ENCODE data around the gene FCER1A. TPM values are rescaled to one million over a fixed set of nuclear protein-coding genes. Genes with fewer than 3 reads are reported as not detected.

Gene FCER1A
- not detected for total RNA-seq

GRCh38 chr1:159302095-159302494 lies at the start of gene FCER1A:
TSS of gene FCER1A (plus strand) at chr1:159302336. CDS start at chr1:159302365, 29 bp downstream.
- H3K4me3 Mint-ChIP-seq: no peak within 1 kb of the TSS
- H3K4me1 Mint-ChIP-seq (ENCODE audit: low read depth): no peaks in the 10 kb centered on the region
- H3K27ac Mint-ChIP-seq: no peak within 1 kb of the TSS
- DNase-seq: no peak
- H3K36me3 Mint-ChIP-seq (ENCODE audit: insufficient read depth in 2 of 2): no peaks in the 10 kb centered on the region
- ATAC-seq (replicated peaks in 1 of 2): no peak
- H3K27me3 Mint-ChIP-seq (ENCODE audit: low read depth): peaks cover 9% of the 10 kb centered on the region
- no peaks in the 10 kb centered on the region for H3K9me3 Mint-ChIP-seq

GRCh38 chr1:159261311-159261710 lies 40.8 kb upstream of the FCER1A start:
- Mint-ChIP-seq H3K36me3 (ENCODE audit: insufficient read depth in 2 of 2) (no peaks in the 10 kb centered on the region), H3K27me3 (ENCODE audit: low read depth) (no peaks in the 10 kb centered on the region), H3K27ac (no peak overlapping the region), H3K4me1 (ENCODE audit: low read depth) (peaks cover 1% of the 10 kb centered on the region), H3K4me3 (no peak overlapping the region), H3K9me3 (no peaks in the 10 kb centered on the region)
- DNase-seq (no peak), ATAC-seq (replicated peaks in 1 of 2) (no peak)

- Mint-ChIP-seq H3K4me1 (ENCODE audit: low read depth) (peaks cover 7% of the 10 kb centered on the region), H3K9me3 (no peaks in the 10 kb centered on the region), H3K36me3 (ENCODE audit: insufficient read depth in 2 of 2) (no peaks in the 10 kb centered on the region), H3K27ac (no peak overlapping the region), H3K27me3 (ENCODE audit: low read depth) (no peaks in the 10 kb centered on the region), H3K4me3 (no peak overlapping the region)
- no peak for DNase-seq
- ATAC-seq (replicated peaks in 1 of 2): no peak
These were observed 40.2 kb upstream of the FCER1A start for GRCh38 chr1:159261721-159262494.

GRCh38 chr1:159266832-159267231 lies 35.3 kb upstream of the FCER1A start:
- H3K4me3 Mint-ChIP-seq: no peak overlapping the region
- peaks cover 0 to 4% of the 10 kb centered on the region in 2 donors for H3K9me3 Mint-ChIP-seq
- peaks cover 8% of the 10 kb centered on the region for H3K4me1 Mint-ChIP-seq (ENCODE audit: low read depth)
- H3K27me3 Mint-ChIP-seq (ENCODE audit: low read depth): peaks cover 14% of the 10 kb centered on the region
- H3K36me3 Mint-ChIP-seq (ENCODE audit: insufficient read depth in 2 of 2): no peaks in the 10 kb centered on the region
- ATAC-seq (replicated peaks in 1 of 2) (no peak), DNase-seq (no peak)
- H3K27ac Mint-ChIP-seq: no peak overlapping the region

GRCh38 chr1:159274631-159275030 lies 27.5 kb upstream of the FCER1A start:
- no peak for ATAC-seq (replicated peaks in 1 of 2)
- Mint-ChIP-seq H3K27ac (no peak overlapping the region), H3K4me3 (no peak overlapping the region), H3K4me1 (ENCODE audit: low read depth) (no peaks in the 10 kb centered on the region), H3K27me3 (ENCODE audit: low read depth) (peaks cover 20% of the 10 kb centered on the region), H3K9me3 (peaks cover 0 to 4% of the 10 kb centered on the region in 2 donors), H3K36me3 (ENCODE audit: insufficient read depth in 2 of 2) (no peaks in the 10 kb centered on the region)
- DNase-seq: no peak

GRCh38 chr1:159275891-159276290 lies 26.2 kb upstream of the FCER1A start:
- ATAC-seq (replicated peaks in 1 of 2) (no peak), DNase-seq (no peak)
- Mint-ChIP-seq H3K27me3 (ENCODE audit: low read depth) (peaks cover 7% of the 10 kb centered on the region), H3K36me3 (ENCODE audit: insufficient read depth in 2 of 2) (no peaks in the 10 kb centered on the region), H3K27ac (no peak overlapping the region), H3K4me3 (no peak overlapping the region), H3K9me3 (no peaks in the 10 kb centered on the region), H3K4me1 (ENCODE audit: low read depth) (no peaks in the 10 kb centered on the region)

- DNase-seq (no peak), ATAC-seq (replicated peaks in 1 of 2) (no peak)
- Mint-ChIP-seq H3K4me3 (no peak overlapping the region), H3K4me1 (ENCODE audit: low read depth) (no peaks in the 10 kb centered on the region), H3K27me3 (ENCODE audit: low read depth) (no peaks in the 10 kb centered on the region), H3K36me3 (ENCODE audit: insufficient read depth in 2 of 2) (no peaks in the 10 kb centered on the region), H3K9me3 (no peaks in the 10 kb centered on the region), H3K27ac (no peak overlapping the region)
These were observed 22.4 kb upstream of the FCER1A start for GRCh38 chr1:159279773-159280172.

- no peak for ATAC-seq (replicated peaks in 1 of 2)
- no peaks in the 10 kb centered on the region for H3K4me1 Mint-ChIP-seq (ENCODE audit: low read depth)
These were observed 20.0 kb upstream of the FCER1A start for GRCh38 chr1:159282118-159282517.

GRCh38 chr1:159289060-159289459 lies 13.1 kb upstream of the FCER1A start:
- no peaks in the 10 kb centered on the region for H3K9me3 Mint-ChIP-seq
- H3K4me3 Mint-ChIP-seq: no peak overlapping the region
- no peaks in the 10 kb centered on the region for H3K4me1 Mint-ChIP-seq (ENCODE audit: low read depth)
- no peaks in the 10 kb centered on the region for H3K36me3 Mint-ChIP-seq (ENCODE audit: insufficient read depth in 2 of 2)
- no peak for ATAC-seq (replicated peaks in 1 of 2)
- DNase-seq: no peak
- no peaks in the 10 kb centered on the region for H3K27me3 Mint-ChIP-seq (ENCODE audit: low read depth)
- H3K27ac Mint-ChIP-seq: no peak overlapping the region

More at GRCh38 chr1:159282118-159282517, 20.0 kb upstream of the FCER1A start:
- Mint-ChIP-seq H3K27me3 (ENCODE audit: low read depth) (no peaks in the 10 kb centered on the region), H3K4me3 (no peak overlapping the region), H3K27ac (no peak overlapping the region), H3K36me3 (ENCODE audit: insufficient read depth in 2 of 2) (no peaks in the 10 kb centered on the region), H3K9me3 (no peaks in the 10 kb centered on the region)
- no peak for DNase-seq

GRCh38 chr1:159291424-159291823 lies 10.7 kb upstream of the FCER1A start:
- Mint-ChIP-seq H3K9me3 (no peaks in the 10 kb centered on the region), H3K4me1 (ENCODE audit: low read depth) (no peaks in the 10 kb centered on the region), H3K27me3 (ENCODE audit: low read depth) (no peaks in the 10 kb centered on the region), H3K27ac (no peak overlapping the region), H3K4me3 (no peak overlapping the region), H3K36me3 (ENCODE audit: insufficient read depth in 2 of 2) (no peaks in the 10 kb centered on the region)
- DNase-seq (no peak), ATAC-seq (replicated peaks in 1 of 2) (no peak)

- Mint-ChIP-seq H3K27ac (no peak overlapping the region), H3K27me3 (ENCODE audit: low read depth) (no peaks in the 10 kb centered on the region), H3K9me3 (no peaks in the 10 kb centered on the region), H3K36me3 (ENCODE audit: insufficient read depth in 2 of 2) (no peaks in the 10 kb centered on the region), H3K4me3 (no peak overlapping the region), H3K4me1 (ENCODE audit: low read depth) (no peaks in the 10 kb centered on the region)
- no peak for DNase-seq
- ATAC-seq (replicated peaks in 1 of 2): no peak
These were observed 5.3 kb upstream of the FCER1A start for GRCh38 chr1:159296706-159297375.

- H3K9me3 Mint-ChIP-seq: no peaks in the 10 kb centered on the region
These were observed 2.0 kb upstream of the FCER1A start for GRCh38 chr1:159300146-159300545.

GRCh38 chr1:159307346-159308020 lies 5.3 kb downstream of the FCER1A start:
- no peak overlapping the region for H3K27ac Mint-ChIP-seq
- H3K4me3 Mint-ChIP-seq: no peak overlapping the region
- peaks cover 22% of the 10 kb centered on the region for H3K27me3 Mint-ChIP-seq (ENCODE audit: low read depth)
- no peaks in the 10 kb centered on the region for H3K4me1 Mint-ChIP-seq (ENCODE audit: low read depth)
- H3K36me3 Mint-ChIP-seq (ENCODE audit: insufficient read depth in 2 of 2): no peaks in the 10 kb centered on the region
- ATAC-seq (replicated peaks in 1 of 2): no peak
- DNase-seq: no peak
- H3K9me3 Mint-ChIP-seq: no peaks in the 10 kb centered on the region

More at GRCh38 chr1:159300146-159300545, 2.0 kb upstream of the FCER1A start:
- H3K36me3 Mint-ChIP-seq (ENCODE audit: insufficient read depth in 2 of 2): no peaks in the 10 kb centered on the region
- no peak overlapping the region for H3K4me3 Mint-ChIP-seq
- no peak for DNase-seq
- H3K27me3 Mint-ChIP-seq (ENCODE audit: low read depth): no peaks in the 10 kb centered on the region
- ATAC-seq (replicated peaks in 1 of 2): no peak
- no peaks in the 10 kb centered on the region for H3K4me1 Mint-ChIP-seq (ENCODE audit: low read depth)
- H3K27ac Mint-ChIP-seq: no peak overlapping the region

Measured in activated T-cell treated with anti-CD3 and anti-CD28 coated beads, Interleukin-2, amount 50 U/mL, for 72 hours (primary cell).